ENCODE results near the gene C20orf144. TPM values are rescaled to one million over a fixed set of nuclear protein-coding genes. Genes with fewer than 3 reads are reported as not detected.

Gene C20orf144
- total and polyA plus RNA-seq, 9 donors: 0.05 to 0.46 TPM; not detected in 7

- H3K36me3 ChIP-seq: no peaks in the 10 kb centered on the region
- no peak for TF ChIP-seq POLR2A (IDR thresholded peaks at IDR 0.05)
- TF ChIP-seq CTCF (IDR thresholded peaks at IDR 0.05): no peak
- TF ChIP-seq EP300 (IDR thresholded peaks at IDR 0.05): no peak
- DNase-seq: no peak
- H3K27ac ChIP-seq: no peak overlapping the region
- intact Hi-C loops (cut with DNase I): no loop called here
- H3K4me3 ChIP-seq: no peak overlapping the region
- H3K4me1 ChIP-seq (ENCODE audit: insufficient read depth): peaks cover 7% of the 10 kb centered on the region
- 81 to 86% (median 81%) methylated on average over 8 of the region's 8 CpGs for WGBS, 3 donors
- H3K9me3 ChIP-seq: no peaks in the 10 kb centered on the region
- H3K27me3 ChIP-seq: no peaks in the 10 kb centered on the region
Observed at GRCh38 chr20:33703498-33704137, 41.5 kb downstream of the C20orf144 start.

- H3K27me3 ChIP-seq: no peaks in the 10 kb centered on the region
- intact Hi-C loops (cut with DNase I): no loop called here
- no peak overlapping the region for H3K4me3 ChIP-seq
- H3K4me1 ChIP-seq (ENCODE audit: insufficient read depth): peaks cover 7% of the 10 kb centered on the region
- TF ChIP-seq CTCF (IDR thresholded peaks at IDR 0.05) (no peak), POLR2A (IDR thresholded peaks at IDR 0.05) (no peak), EP300 (IDR thresholded peaks at IDR 0.05) (no peak)
- whole genome bisulfite sequencing, 3 donors: 94 to 97% (median 95%) methylated on average over 11 of the region's 11 CpGs
- no peaks in the 10 kb centered on the region for H3K36me3 ChIP-seq
- no peak overlapping the region for H3K27ac ChIP-seq
- no peaks in the 10 kb centered on the region for H3K9me3 ChIP-seq
- no peak for DNase-seq
Observed at GRCh38 chr20:33704197-33704924, 42.2 kb downstream of the C20orf144 start.

GRCh38 chr20:33707668-33708067 lies 45.5 kb downstream of the C20orf144 start:
- Histone ChIP-seq H3K27me3 (no peaks in the 10 kb centered on the region), H3K4me3 (no peak overlapping the region), H3K36me3 (no peaks in the 10 kb centered on the region), H3K9me3 (no peaks in the 10 kb centered on the region), H3K4me1 (ENCODE audit: insufficient read depth) (peaks cover 7% of the 10 kb centered on the region), H3K27ac (no peak overlapping the region)
- intact Hi-C loops (cut with DNase I): no loop called here
- WGBS, 3 donors: 85 to 89% (median 86%) methylated on average over 11 of the region's 11 CpGs
- no peak for DNase-seq
- TF ChIP-seq CTCF (IDR thresholded peaks at IDR 0.05) (no peak), POLR2A (IDR thresholded peaks at IDR 0.05) (no peak), EP300 (IDR thresholded peaks at IDR 0.05) (no peak)

GRCh38 chr20:33709398-33709797 lies 47.3 kb downstream of the C20orf144 start:
- WGBS, 3 donors: 75 to 95% (median 79%) methylated on average over 2 of the region's 2 CpGs
- Histone ChIP-seq H3K27me3 (no peaks in the 10 kb centered on the region), H3K9me3 (no peaks in the 10 kb centered on the region), H3K4me3 (no peak overlapping the region), H3K36me3 (no peaks in the 10 kb centered on the region), H3K27ac (no peak overlapping the region), H3K4me1 (ENCODE audit: insufficient read depth) (no peaks in the 10 kb centered on the region)
- intact Hi-C loops (cut with DNase I): no loop called here
- TF ChIP-seq POLR2A (IDR thresholded peaks at IDR 0.05): no peak
- TF ChIP-seq CTCF (IDR thresholded peaks at IDR 0.05): no peak
- no peak for DNase-seq
